ENCODE measurements around the gene SSBP4.

The SSBP4 gene

DNA sequence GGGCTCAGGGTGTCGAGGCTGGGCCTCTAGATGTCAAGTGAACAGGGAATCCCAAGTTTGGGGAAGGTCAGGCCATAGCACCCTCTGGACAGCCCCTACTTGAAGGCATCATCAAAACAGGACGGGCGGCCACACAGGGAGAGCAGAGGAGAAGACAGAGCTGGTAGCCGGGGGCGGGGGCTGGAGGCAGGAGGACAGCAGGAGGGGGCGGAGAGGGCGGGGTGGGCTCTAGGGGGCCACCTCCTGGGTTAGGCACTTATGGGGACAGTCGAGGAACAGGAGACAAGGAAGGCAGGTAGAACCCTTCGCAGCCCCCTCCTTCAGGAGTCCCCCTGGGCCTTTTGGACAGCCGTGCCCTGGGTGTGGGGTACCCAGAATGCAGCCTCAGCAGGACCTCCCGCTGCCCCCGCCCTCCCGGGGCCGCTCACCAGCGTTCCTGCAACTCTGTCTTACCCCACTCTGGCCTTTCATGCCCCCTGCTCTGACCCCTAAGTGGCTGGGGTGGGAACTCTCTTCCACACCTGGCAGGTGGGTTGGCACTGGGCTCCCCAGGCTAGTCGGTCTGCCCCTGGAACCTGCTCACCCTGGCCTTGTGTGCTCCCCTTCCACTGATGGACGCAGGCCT lies 5.8 kb downstream of the SSBP4 start:
- H3K9me3 ChIP-seq (ENCODE audit: control insufficient read depth, insufficient read depth, low read depth, low read length): no peaks in the 10 kb centered on the region
- peaks cover 14% of the 10 kb centered on the region for H3K4me1 ChIP-seq (ENCODE audit: control insufficient read depth, insufficient read depth, low read length)
- H3K4me3 ChIP-seq (ENCODE audit: low read depth, low read length): no peak overlapping the region
- CTCF ChIA-PET: interaction anchor here (0.8 to 1.0 kb wide), 2 partner anchors 145 to 147 kb away, joined by 3 read pairs; no protein-coding TSS in a partner anchor
- H3K36me3 ChIP-seq (ENCODE audit: control insufficient read depth in 2 of 2, insufficient read depth in 1 of 2, low read length in 2 of 2): no peaks in the 10 kb centered on the region
- TF ChIP-seq ZIC2 (tag by site-specific recombination; IDR thresholded peaks at IDR 0.05) (peak; percentile 30), ZNF366 (tag by site-specific recombination; conservative IDR thresholded peaks at IDR 0.05) (no peak)
- H3K27ac ChIP-seq (ENCODE audit: extremely low read depth, low read depth, low read length): no peak overlapping the region
- POLR2A ChIA-PET: interaction anchor here (0.6 to 1.6 kb wide), 4 partner anchors 9 to 144 kb away, joined by 4 to 6 read pairs (median 5); partner anchors contain the start of genes ISYNA1 and JUND

GRCh38 chr19:18425515-18426415 lies 6.6 kb downstream of the SSBP4 start:
- CTCF ChIA-PET: interaction anchor here (0.8 to 1.0 kb wide), 2 partner anchors 146 to 148 kb away, joined by 3 read pairs; no protein-coding TSS in a partner anchor
- POLR2A ChIA-PET: interaction anchor here (0.6 to 1.6 kb wide), 4 partner anchors 9 to 144 kb away, joined by 4 to 6 read pairs (median 5); partner anchors contain the start of genes ISYNA1 and JUND
- peaks cover 14% of the 10 kb centered on the region for H3K4me1 ChIP-seq (ENCODE audit: control insufficient read depth, insufficient read depth, low read length)
- no peaks in the 10 kb centered on the region for H3K36me3 ChIP-seq (ENCODE audit: control insufficient read depth in 2 of 2, insufficient read depth in 1 of 2, low read length in 2 of 2)
- no peak overlapping the region for H3K27ac ChIP-seq (ENCODE audit: extremely low read depth, low read depth, low read length)
- no peaks in the 10 kb centered on the region for H3K9me3 ChIP-seq (ENCODE audit: control insufficient read depth, insufficient read depth, low read depth, low read length)
- no peak overlapping the region for H3K4me3 ChIP-seq (ENCODE audit: low read depth, low read length)
- no peak for TF ChIP-seq PRDM4 (tag by site-specific recombination; IDR thresholded peaks at IDR 0.05)
- TF ChIP-seq, protein P1, sequence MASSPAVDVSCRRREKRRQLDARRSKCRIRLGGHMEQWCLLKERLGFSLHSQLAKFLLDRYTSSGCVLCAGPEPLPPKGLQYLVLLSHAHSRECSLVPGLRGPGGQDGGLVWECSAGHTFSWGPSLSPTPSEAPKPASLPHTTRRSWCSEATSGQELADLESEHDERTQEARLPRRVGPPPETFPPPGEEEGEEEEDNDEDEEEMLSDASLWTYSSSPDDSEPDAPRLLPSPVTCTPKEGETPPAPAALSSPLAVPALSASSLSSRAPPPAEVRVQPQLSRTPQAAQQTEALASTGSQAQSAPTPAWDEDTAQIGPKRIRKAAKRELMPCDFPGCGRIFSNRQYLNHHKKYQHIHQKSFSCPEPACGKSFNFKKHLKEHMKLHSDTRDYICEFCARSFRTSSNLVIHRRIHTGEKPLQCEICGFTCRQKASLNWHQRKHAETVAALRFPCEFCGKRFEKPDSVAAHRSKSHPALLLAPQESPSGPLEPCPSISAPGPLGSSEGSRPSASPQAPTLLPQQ (tag by site-specific recombination; IDR thresholded peaks at IDR 0.05): peak; percentile 50; the same call in 1 of the 2 replicates
- peak; percentile 53 for TF ChIP-seq GLIS2 (tag by site-specific recombination; IDR thresholded peaks at IDR 0.05)
- TF ChIP-seq KLF1 (tag by site-specific recombination; IDR thresholded peaks at IDR 0.05): peak; percentile 74
- TF ChIP-seq ZNF221 (tag by site-specific recombination; IDR thresholded peaks at IDR 0.05; ENCODE audit: borderline replicate concordance): no peak
- no peak for TF ChIP-seq ZNF248 (tag by site-specific recombination; IDR thresholded peaks at IDR 0.05)
- TF ChIP-seq ZBTB8A (tag by site-specific recombination; IDR thresholded peaks at IDR 0.05): 0 out of 2 replicates have a peak, but pooled peaks have one; percentile 23
- peak; percentile 45; the same call in 1 of the 2 replicates for TF ChIP-seq ZNF24 (tag by site-specific recombination; IDR thresholded peaks at IDR 0.05)
- TF ChIP-seq ZNF704 (tag by site-specific recombination; IDR thresholded peaks at IDR 0.05): no peak
- TF ChIP-seq SP3 (tag by site-specific recombination; IDR thresholded peaks at IDR 0.05): no peak
- peak; percentile 64 for TF ChIP-seq PATZ1 (tag by site-specific recombination; IDR thresholded peaks at IDR 0.05)
- no peak for TF ChIP-seq ZBTB10 (tag by site-specific recombination; IDR thresholded peaks at IDR 0.05)
- TF ChIP-seq, protein P2, sequence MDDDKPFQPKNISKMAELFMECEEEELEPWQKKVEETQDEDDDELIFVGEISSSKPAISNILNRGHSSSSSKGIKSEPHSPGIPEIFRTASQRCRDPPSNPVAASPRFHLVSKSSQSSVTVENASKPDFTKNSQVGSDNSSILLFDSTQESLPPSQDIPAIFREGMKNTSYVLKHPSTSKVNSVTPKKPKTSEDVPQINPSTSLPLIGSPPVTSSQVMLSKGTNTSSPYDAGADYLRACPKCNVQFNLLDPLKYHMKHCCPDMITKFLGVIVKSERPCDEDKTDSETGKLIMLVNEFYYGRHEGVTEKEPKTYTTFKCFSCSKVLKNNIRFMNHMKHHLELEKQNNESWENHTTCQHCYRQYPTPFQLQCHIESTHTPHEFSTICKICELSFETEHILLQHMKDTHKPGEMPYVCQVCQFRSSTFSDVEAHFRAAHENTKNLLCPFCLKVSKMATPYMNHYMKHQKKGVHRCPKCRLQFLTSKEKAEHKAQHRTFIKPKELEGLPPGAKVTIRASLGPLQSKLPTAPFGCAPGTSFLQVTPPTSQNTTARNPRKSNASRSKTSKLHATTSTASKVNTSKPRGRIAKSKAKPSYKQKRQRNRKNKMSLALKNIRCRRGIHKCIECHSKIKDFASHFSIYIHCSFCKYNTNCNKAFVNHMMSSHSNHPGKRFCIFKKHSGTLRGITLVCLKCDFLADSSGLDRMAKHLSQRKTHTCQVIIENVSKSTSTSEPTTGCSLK (tag by site-specific recombination; IDR thresholded peaks at IDR 0.05): no peak
